ENCODE data around the gene INSR. TPM values are rescaled to one million over a fixed set of nuclear protein-coding genes. Genes with fewer than 3 reads are reported as not detected.

The INSR gene
- total RNA-seq, 1 experiment from 2014 or later, result 22.6 TPM

- intact Hi-C loops (cut with micrococcal nuclease; ENCODE audit: unreplicated experiment), result loop anchor here (1.0 kb wide), 2 partner anchors 192 to 239 kb away; no protein-coding TSS in a partner anchor
- BruUV-seq (replicated peaks), result no TSS peak
- H3K27ac Mint-ChIP-seq (ENCODE audit: unreplicated experiment), result no peak overlapping the region
- CTCF ChIA-PET, result interaction anchor here (0.6 to 2.3 kb wide), 7 partner anchors 57 to 1419 kb away, joined by 3 to 15 read pairs (median 4); no protein-coding TSS in a partner anchor
- peak; percentile 87 to 94 for TF ChIP-seq CTCF (IDR thresholded peaks at IDR 0.05; ENCODE audit: insufficient read depth in 1 of 2, low read depth in 1 of 2, low read length in 1 of 2, severe bottlenecking in 1 of 2, unreplicated experiment in 1 of 2)
- no peaks in the 10 kb centered on the region for H3K4me1 Mint-ChIP-seq (ENCODE audit: low read depth, unreplicated experiment)
- no peak overlapping the region for H3K4me3 ChIP-seq (ENCODE audit: low read depth, low read length)
- no peaks in the 10 kb centered on the region for H3K27me3 Mint-ChIP-seq (ENCODE audit: insufficient read depth, unreplicated experiment)
- POLR2A ChIA-PET, result no interaction called here
- no peaks in the 10 kb centered on the region for H3K9me3 ChIP-seq
- no peak overlapping the region for H3K4me3 Mint-ChIP-seq (ENCODE audit: unreplicated experiment)
- no peaks in the 10 kb centered on the region; the same call in 1 of the 2 replicates for H3K4me1 ChIP-seq
- H3K36me3 ChIP-seq (ENCODE audit: control insufficient read depth, insufficient read depth, low read length), result no peaks in the 10 kb centered on the region
- H3K27me3 ChIP-seq (replicated peaks; ENCODE audit: control insufficient read depth, insufficient read depth, low read length), result no peaks in the 10 kb centered on the region
- H3K36me3 Mint-ChIP-seq (ENCODE audit: insufficient read depth, unreplicated experiment), result no peaks in the 10 kb centered on the region
- H3K9me3 Mint-ChIP-seq (ENCODE audit: unreplicated experiment), result no peaks in the 10 kb centered on the region
- peak; percentile 77 to 88 for DNase-seq
Observed at GRCh38 chr19:7340959-7341837, 47.0 kb upstream of the INSR start.

GRCh38 chr19:7337380-7338194, 43.4 kb upstream of the INSR start:
- DNase-seq, result peak in 1 of 2 experiments; percentile 23
- no peak for TF ChIP-seq CTCF (IDR thresholded peaks at IDR 0.05; ENCODE audit: insufficient read depth in 1 of 2, low read depth in 1 of 2, low read length in 1 of 2, severe bottlenecking in 1 of 2, unreplicated experiment in 1 of 2)
- H3K36me3 Mint-ChIP-seq (ENCODE audit: insufficient read depth, unreplicated experiment), result no peaks in the 10 kb centered on the region
- no peaks in the 10 kb centered on the region for H3K9me3 Mint-ChIP-seq (ENCODE audit: unreplicated experiment)
- no peak overlapping the region for H3K4me3 Mint-ChIP-seq (ENCODE audit: unreplicated experiment)
- Histone ChIP-seq H3K9me3 (no peaks in the 10 kb centered on the region), H3K27me3 (replicated peaks; ENCODE audit: control insufficient read depth, insufficient read depth, low read length) (no peaks in the 10 kb centered on the region), H3K36me3 (ENCODE audit: control insufficient read depth, insufficient read depth, low read length) (no peaks in the 10 kb centered on the region), H3K4me3 (ENCODE audit: low read depth, low read length) (no peak overlapping the region), H3K4me1 (no peaks in the 10 kb centered on the region; the same call in 1 of the 2 replicates)
- no peaks in the 10 kb centered on the region for H3K4me1 Mint-ChIP-seq (ENCODE audit: low read depth, unreplicated experiment)
- no peak overlapping the region for H3K27ac Mint-ChIP-seq (ENCODE audit: unreplicated experiment)
- BruUV-seq (replicated peaks), result no TSS peak
- ChIA-PET CTCF (interaction anchor here (1.0 kb wide), 1 partner anchor 235 kb away, joined by 7 read pairs; no protein-coding TSS in a partner anchor), POLR2A (no interaction called here)
- peaks cover 3% of the 10 kb centered on the region for H3K27me3 Mint-ChIP-seq (ENCODE audit: insufficient read depth, unreplicated experiment)
- intact Hi-C loops (cut with micrococcal nuclease; ENCODE audit: unreplicated experiment), result no loop called here

All from Caco-2 (cell line).